ENCODE results near the gene SEMA4D. TPM values are rescaled to one million over a fixed set of nuclear protein-coding genes. Genes with fewer than 3 reads are reported as not detected.

Gene SEMA4D
- polyA plus RNA-seq, 4 donors: 39.2 to 66.9 (median 45.5) TPM

- DNase-seq (ENCODE audit: low read depth in 4 of 4, low spot score in 2 of 4): no peak
Observed at GRCh38 chr9:89418882-89419640, 78.9 kb downstream of the SEMA4D start.

GRCh38 chr9:89418474-89418845, 79.5 kb downstream of the SEMA4D start:
- no peak for DNase-seq (ENCODE audit: low read depth in 4 of 4, low spot score in 2 of 4)

- no peak for DNase-seq (ENCODE audit: low read depth in 4 of 4, low spot score in 2 of 4)
Observed at GRCh38 chr9:89417832-89418473, 80.0 kb downstream of the SEMA4D start.

- DNase-seq (ENCODE audit: low read depth in 4 of 4, low spot score in 2 of 4): no peak
Observed at GRCh38 chr9:89414670-89415324, 83.1 kb downstream of the SEMA4D start.

GRCh38 chr9:89413963-89414638, 83.8 kb downstream of the SEMA4D start:
- no peak for DNase-seq (ENCODE audit: low read depth in 4 of 4, low spot score in 2 of 4)

- DNase-seq (ENCODE audit: low read depth in 4 of 4, low spot score in 2 of 4): no peak
Observed at GRCh38 chr9:89412951-89413350, 85.0 kb downstream of the SEMA4D start.

- DNase-seq (ENCODE audit: low read depth in 4 of 4, low spot score in 2 of 4): no peak
Observed at GRCh38 chr9:89412541-89412940, 85.4 kb downstream of the SEMA4D start.

GRCh38 chr9:89411759-89412158, 86.2 kb downstream of the SEMA4D start:
- no peak for DNase-seq (ENCODE audit: low read depth in 4 of 4, low spot score in 2 of 4)

GRCh38 chr9:89410641-89411350, 87.1 kb downstream of the SEMA4D start:
- no peak for DNase-seq (ENCODE audit: low read depth in 4 of 4, low spot score in 2 of 4)

GRCh38 chr9:89410022-89410421, 87.9 kb downstream of the SEMA4D start:
- DNase-seq (ENCODE audit: low read depth in 4 of 4, low spot score in 2 of 4): no peak

- no peak for DNase-seq (ENCODE audit: low read depth in 4 of 4, low spot score in 2 of 4)
Observed at GRCh38 chr9:89409466-89409865, 88.4 kb downstream of the SEMA4D start.

GRCh38 chr9:89408628-89409101, 89.2 kb downstream of the SEMA4D start:
- DNase-seq (ENCODE audit: low read depth in 4 of 4, low spot score in 2 of 4): no peak

- no peak for DNase-seq (ENCODE audit: low read depth in 4 of 4, low spot score in 2 of 4)
Observed at GRCh38 chr9:89407070-89407469, 90.8 kb downstream of the SEMA4D start.

GRCh38 chr9:89405826-89406225, 92.1 kb downstream of the SEMA4D start:
- no peak for DNase-seq (ENCODE audit: low read depth in 4 of 4, low spot score in 2 of 4)

GRCh38 chr9:89404074-89404473, 93.8 kb downstream of the SEMA4D start:
- no peak for DNase-seq (ENCODE audit: low read depth in 4 of 4, low spot score in 2 of 4)

GRCh38 chr9:89402695-89403427, 95.1 kb downstream of the SEMA4D start:
- DNase-seq (ENCODE audit: low read depth in 4 of 4, low spot score in 2 of 4): no peak

GRCh38 chr9:89400403-89401116, 97.4 kb downstream of the SEMA4D start:
- DNase-seq (ENCODE audit: low read depth in 4 of 4, low spot score in 2 of 4): no peak

GRCh38 chr9:89398621-89399020, 99.3 kb downstream of the SEMA4D start:
- no peak for DNase-seq (ENCODE audit: low read depth in 4 of 4, low spot score in 2 of 4)

GRCh38 chr9:89397471-89397870, 100.4 kb downstream of the SEMA4D start:
- no peak for DNase-seq (ENCODE audit: low read depth in 4 of 4, low spot score in 2 of 4)

Measured in left renal cortex interstitium (tissue), 4 donors.